B cell (primary cell): ENCODE data around the gene THUMPD3.

ENCODE experiments used
- CTCF ChIP-seq: fragments of 200-600 bp; IDR thresholded peaks from one replicate; pipeline ENCODE4 v1.8.0; 2022; ENCODE audit warnings: antibody characterized with exemption, mild to moderate bottlenecking
- EZH2 ChIP-seq: IDR thresholded peaks from 2 replicates; pipeline ENCODE4 v1.6.1; 2012; ENCODE audit warnings: borderline replicate concordance, low read depth, mild to moderate bottlenecking, moderate library complexity, low read length; ENCODE audit not compliant: insufficient read depth, poor library complexity, severe bottlenecking

GRCh38 chr3:9399746-9400145, 36.9 kb downstream of the THUMPD3 start:
- no peak for TF ChIP-seq CTCF
- no peak for TF ChIP-seq EZH2
